Stomach smooth muscle (tissue), 2 donors: Measurements from ENCODE around the gene TUT4.

Source experiments
- H3K27ac ChIP-seq: one replicate; pipeline ENCODE4 v1.7.0; 2013; ENCODE audit warnings: mild to moderate bottlenecking, low read length, inconsistent platforms
- H3K27me3 ChIP-seq, 2 donors: one replicate each; pipeline ENCODE4 v1.7.0; 2013; ENCODE audit warnings: low read length in 2 of 2; ENCODE audit not compliant: insufficient read depth in 2 of 2, control insufficient read depth in 1 of 2
- H3K36me3 ChIP-seq, 2 donors: one replicate each; pipeline ENCODE4 v1.7.0; 2013; ENCODE audit warnings: low read length in 2 of 2; ENCODE audit not compliant: control insufficient read depth in 2 of 2, insufficient read depth in 2 of 2
- H3K4me1 ChIP-seq: one replicate; pipeline ENCODE4 v1.7.0; 2013; ENCODE audit warnings: low read length; ENCODE audit not compliant: control insufficient read depth, insufficient read depth
- H3K4me3 ChIP-seq, 2 donors: one replicate each; pipeline ENCODE4 v1.7.0; 2013; ENCODE audit warnings: low read length in 2 of 2
- H3K9ac ChIP-seq, 2 donors: one replicate each; pipeline ENCODE4 v1.7.0; 2013; ENCODE audit warnings: low read length in 2 of 2, mild to moderate bottlenecking in 1 of 2
- H3K9me3 ChIP-seq, 2 donors: one replicate each; pipeline ENCODE4 v1.7.0; 2013; ENCODE audit warnings: low read length in 2 of 2; ENCODE audit not compliant: control insufficient read depth in 2 of 2
- donor health status: healthy.
- donor health status: Pancreatic carcinoma.

TUT4 gene

DNA sequence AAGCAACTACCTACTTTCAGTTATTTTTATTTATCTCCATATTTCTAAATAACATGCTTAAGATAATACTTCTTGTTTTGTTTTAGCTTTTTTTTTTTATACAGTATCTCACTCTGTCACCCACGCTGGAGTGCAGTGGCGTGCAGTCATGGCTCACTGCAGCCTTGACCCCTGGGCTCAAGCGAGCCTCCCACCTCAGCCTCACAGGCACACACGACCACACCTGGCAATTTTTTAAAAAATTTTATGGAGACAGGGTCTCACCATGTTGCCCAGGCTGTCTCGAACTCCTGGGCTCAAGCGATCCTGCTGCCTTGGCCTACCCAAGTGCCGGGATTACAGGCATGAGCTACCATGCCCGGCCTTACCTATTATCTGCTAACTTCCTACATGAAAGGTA is 20.6 kb downstream of the TUT4 start:
- no peak overlapping the region for H3K27ac ChIP-seq
- H3K9me3 ChIP-seq = no peaks in the 10 kb centered on the region
- no peaks in the 10 kb centered on the region for H3K27me3 ChIP-seq
- no peaks in the 10 kb centered on the region for H3K36me3 ChIP-seq
- H3K4me1 ChIP-seq = no peaks in the 10 kb centered on the region
- H3K9ac ChIP-seq = no peak overlapping the region
- no peak overlapping the region for H3K4me3 ChIP-seq

DNA sequence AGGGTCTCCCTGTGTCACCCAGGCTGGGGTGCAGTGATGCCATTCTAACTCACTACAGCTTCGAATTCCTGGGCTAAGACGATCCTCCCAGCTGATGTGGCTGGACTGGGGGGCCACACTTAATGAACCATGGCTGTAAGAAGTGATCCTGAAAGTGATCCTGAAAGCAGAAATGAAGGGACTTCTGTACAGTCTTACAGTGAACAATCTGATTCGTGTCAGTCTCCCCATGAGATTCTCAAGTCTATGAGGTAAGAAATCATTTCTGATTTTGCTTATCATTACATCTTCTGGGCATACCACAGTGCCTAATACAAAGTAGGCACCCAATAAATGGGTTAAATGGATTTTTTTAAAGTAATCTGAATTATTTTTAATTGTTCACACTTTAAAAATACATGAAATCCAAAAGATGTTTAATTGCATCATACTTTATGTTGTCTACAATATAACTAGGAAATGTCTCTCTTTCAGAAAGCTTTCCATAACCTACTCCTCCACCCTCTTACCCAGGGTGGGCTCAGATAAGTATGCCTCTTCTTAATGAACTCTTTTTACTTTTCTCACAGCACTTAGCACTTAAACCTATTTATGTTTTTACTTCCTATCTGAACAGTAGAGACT is 21.5 kb downstream of the TUT4 start:
- H3K9ac ChIP-seq = no peak overlapping the region
- H3K36me3 ChIP-seq = no peaks in the 10 kb centered on the region
- H3K27ac ChIP-seq = no peak overlapping the region
- no peaks in the 10 kb centered on the region for H3K27me3 ChIP-seq
- no peaks in the 10 kb centered on the region for H3K4me1 ChIP-seq
- no peaks in the 10 kb centered on the region for H3K9me3 ChIP-seq
- H3K4me3 ChIP-seq = no peak overlapping the region

DNA sequence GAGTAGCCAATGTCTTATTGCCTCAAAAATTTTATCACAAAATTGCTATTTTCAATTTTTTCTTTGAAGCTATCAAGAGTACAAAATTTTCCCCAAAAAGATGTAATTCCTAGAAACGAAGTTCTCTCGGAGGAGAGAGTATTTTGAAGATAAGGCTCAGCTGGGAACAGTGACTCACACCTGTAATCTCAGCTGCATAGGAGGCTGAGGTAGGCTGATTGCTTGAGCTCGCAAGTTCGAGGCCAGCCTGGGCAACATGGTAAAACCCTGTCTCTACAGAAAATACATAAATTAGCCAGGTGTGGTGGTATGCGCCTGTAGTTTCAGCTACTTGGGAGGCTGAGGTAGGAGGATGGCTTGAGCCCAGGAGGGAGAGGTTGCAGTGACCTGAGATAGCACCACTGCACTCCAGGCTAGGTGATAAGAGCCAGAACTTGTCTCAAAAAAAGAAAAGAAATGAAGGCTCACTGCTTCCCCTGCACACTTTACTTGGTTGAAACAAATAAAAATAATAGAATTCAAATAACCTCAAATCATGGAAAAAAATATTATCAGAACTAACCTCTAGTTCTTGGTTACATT is 22.2 kb downstream of the TUT4 start:
- no peaks in the 10 kb centered on the region for H3K4me1 ChIP-seq
- peaks cover 0 to 2% of the 10 kb centered on the region in 2 donors for H3K36me3 ChIP-seq
- H3K27ac ChIP-seq = no peak overlapping the region
- no peaks in the 10 kb centered on the region for H3K9me3 ChIP-seq
- H3K4me3 ChIP-seq = no peak overlapping the region
- no peak overlapping the region for H3K9ac ChIP-seq
- no peaks in the 10 kb centered on the region for H3K27me3 ChIP-seq

DNA sequence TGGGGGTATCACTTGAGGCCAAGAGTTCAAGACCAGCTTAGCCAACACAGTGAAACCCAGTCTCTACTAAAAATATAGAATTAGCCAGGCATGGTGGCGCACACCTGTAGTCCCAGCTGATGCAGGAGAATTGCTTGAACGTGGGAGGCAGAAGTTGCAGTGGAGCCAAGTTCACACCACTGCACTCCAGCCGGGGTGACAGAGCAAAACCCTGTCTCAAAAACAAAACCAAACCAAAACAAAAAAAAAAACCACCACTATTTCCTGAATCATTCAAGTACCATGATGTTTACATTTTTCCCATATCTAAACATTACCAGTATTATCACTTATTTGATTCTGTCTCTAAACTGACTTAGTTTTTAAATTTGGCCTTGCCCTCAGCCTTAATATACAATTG is 29.5 kb downstream of the TUT4 start:
- no peaks in the 10 kb centered on the region for H3K4me1 ChIP-seq
- peaks cover 0 to 12% of the 10 kb centered on the region in 2 donors for H3K36me3 ChIP-seq
- H3K9ac ChIP-seq = no peak overlapping the region
- H3K27me3 ChIP-seq = no peaks in the 10 kb centered on the region
- no peaks in the 10 kb centered on the region for H3K9me3 ChIP-seq
- H3K27ac ChIP-seq = no peak overlapping the region
- no peak overlapping the region for H3K4me3 ChIP-seq

DNA sequence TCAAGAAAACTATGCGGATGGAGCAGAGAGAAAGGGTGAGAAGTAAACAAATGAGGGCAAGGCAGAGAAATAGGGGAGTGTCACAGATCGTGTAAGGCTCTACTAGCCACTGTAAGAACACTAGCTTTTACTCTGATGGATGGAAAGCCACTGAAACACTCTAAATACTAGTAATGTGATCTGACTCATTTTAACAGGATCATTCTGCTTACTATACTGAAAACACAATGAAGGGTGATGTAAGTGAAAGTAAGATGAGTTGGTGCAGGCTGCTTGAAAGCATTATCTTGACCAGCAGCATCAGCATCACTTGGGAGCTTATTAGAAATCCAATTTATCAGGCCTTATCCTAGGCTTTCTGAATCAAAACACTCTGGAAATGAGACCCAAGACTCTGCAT is 32.7 kb downstream of the TUT4 start:
- no peaks in the 10 kb centered on the region for H3K27me3 ChIP-seq

DNA sequence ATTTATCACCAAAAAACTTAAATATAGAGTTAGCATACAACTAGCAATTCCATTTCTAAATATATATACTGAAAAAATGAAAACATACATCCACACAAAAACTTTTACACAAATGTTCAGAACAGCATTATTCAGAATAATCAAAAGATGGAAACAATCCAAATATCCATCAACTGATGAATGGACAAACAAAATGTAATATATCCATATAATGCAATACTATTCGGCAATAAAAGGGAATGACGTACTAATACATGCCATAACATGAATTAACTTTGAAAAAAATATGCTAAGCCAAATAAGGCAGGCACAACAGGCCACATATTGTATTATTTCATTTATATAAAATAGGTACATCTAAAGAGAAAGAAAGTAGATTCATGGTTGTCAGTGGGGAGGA is 33.9 kb downstream of the TUT4 start:
- Histone ChIP-seq H3K9ac (no peak overlapping the region), H3K9me3 (no peaks in the 10 kb centered on the region), H3K4me3 (no peak overlapping the region), H3K4me1 (no peaks in the 10 kb centered on the region), H3K27ac (no peak overlapping the region), H3K36me3 (peaks cover 0 to 5% of the 10 kb centered on the region in 2 donors), H3K27me3 (no peaks in the 10 kb centered on the region)

More for the DNA sequence above, 32.7 kb downstream of the TUT4 start:
- no peak overlapping the region for H3K27ac ChIP-seq
- H3K36me3 ChIP-seq = peaks cover 4% of the 10 kb centered on the region in 2 donors
- no peaks in the 10 kb centered on the region for H3K9me3 ChIP-seq
- H3K4me3 ChIP-seq = no peak overlapping the region
- no peaks in the 10 kb centered on the region for H3K4me1 ChIP-seq
- no peak overlapping the region for H3K9ac ChIP-seq

DNA sequence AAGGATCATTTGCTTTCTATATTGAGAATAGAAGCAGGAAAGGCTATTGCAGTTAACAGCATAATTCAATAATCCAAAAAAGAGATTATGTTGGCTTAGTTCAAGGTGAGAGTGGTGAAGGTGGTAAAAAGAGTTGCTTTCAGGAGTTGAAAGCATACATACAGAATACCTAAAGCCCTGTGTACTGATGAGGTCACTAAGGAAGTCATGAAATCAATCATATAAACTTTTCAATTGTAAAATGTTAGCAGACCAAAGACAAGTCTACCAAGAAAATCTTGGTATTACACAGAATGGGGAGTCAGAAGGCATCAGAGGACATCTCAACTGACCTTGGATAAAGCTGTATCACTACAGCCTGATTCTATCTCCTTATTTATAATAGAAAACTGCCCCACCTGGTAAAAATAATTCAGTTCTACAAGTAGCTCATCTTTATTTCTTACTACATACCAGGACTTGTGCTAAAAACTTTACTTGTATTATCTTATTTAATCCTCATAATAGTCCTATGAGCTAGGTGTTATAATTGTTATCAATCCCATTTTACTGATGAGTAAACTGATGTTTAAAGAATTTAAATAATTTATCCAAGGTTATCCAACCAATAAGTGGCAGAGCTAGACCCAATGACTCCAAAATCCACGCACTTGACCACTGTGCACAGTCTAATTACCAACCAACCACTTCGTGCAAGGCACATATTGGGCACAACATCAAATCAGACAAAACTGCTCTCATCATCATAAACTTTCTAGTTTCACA is 40.9 kb downstream of the TUT4 start:
- Histone ChIP-seq H3K36me3 (peaks cover 2 to 5% of the 10 kb centered on the region in 2 donors), H3K4me1 (no peaks in the 10 kb centered on the region), H3K27me3 (no peaks in the 10 kb centered on the region), H3K9me3 (no peaks in the 10 kb centered on the region), H3K27ac (no peak overlapping the region), H3K4me3 (no peak overlapping the region), H3K9ac (no peak overlapping the region)

DNA sequence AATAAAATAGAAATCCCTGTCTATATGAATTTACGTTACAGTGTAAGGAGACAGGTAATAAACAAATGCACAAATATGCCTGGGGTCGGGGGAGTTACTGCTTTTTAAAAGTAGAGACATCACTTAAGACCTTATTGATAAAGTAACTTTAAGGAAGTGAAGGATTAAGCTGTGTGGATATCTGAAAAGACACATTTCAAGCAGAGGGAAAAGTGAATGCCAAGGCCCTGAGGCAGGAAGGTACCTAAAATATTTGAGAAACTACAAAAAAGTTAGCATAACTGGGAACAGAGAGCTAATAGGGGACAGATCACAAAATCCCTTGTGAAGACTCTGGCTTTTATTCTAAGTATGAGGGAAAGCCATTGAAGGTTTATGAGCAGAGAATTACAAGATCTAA is 41.5 kb downstream of the TUT4 start:
- Histone ChIP-seq H3K4me3 (no peak overlapping the region), H3K4me1 (no peaks in the 10 kb centered on the region), H3K36me3 (peaks cover 2 to 5% of the 10 kb centered on the region in 2 donors), H3K9ac (no peak overlapping the region), H3K9me3 (no peaks in the 10 kb centered on the region), H3K27ac (no peak overlapping the region), H3K27me3 (no peaks in the 10 kb centered on the region)

DNA sequence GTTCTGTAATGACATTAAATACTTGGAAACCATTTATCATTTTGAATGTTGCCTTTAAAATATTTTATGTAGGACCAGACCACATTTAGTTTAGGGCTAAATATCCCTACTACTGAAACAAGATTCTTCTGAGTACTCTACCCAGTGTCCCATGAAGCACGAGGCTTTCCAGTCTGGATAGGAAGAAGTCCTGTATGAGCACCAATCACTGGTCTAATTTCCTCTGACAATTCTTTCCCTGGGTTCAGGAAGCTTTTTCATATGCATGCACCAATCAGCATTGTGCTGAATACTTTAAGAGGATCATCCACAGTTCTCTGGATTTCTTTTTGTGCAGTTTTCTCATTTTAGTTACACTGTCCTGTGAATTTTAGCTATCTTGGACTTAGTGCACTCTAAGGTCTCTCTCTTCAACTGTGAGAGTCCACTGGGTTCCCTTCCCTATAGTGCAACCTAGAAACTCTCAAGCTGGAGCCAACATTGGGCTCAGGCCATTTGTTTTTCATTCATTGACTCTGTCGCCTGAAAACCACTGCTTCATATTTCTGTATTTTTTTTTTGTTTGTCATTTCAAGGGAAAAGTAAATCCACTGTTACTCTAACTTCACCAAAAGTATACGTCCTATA is 45.9 kb downstream of the TUT4 start:
- H3K9ac ChIP-seq = no peak overlapping the region
- H3K27me3 ChIP-seq = no peaks in the 10 kb centered on the region

DNA sequence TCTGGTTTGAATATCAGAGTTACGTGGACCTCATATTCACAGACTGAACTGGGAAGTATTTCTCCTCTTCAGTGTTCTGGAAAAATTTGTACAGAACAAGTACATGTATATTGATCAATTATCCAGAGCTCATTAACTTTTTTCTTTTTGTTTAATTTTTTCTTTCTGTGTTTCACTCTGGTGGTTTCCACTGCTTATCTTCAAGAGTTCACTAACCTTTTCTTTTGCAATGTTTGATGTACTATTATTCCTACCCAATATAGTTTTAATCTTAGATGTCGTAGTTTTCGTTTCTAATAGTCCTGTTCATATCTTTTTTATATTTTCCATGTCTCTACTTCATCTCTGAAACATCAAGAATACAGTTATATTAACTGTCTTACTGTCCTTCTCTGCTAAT is 46.5 kb downstream of the TUT4 start:
- Histone ChIP-seq H3K36me3 (peaks cover 0 to 2% of the 10 kb centered on the region in 2 donors), H3K9ac (no peak overlapping the region), H3K4me1 (no peaks in the 10 kb centered on the region), H3K27me3 (no peaks in the 10 kb centered on the region), H3K9me3 (no peaks in the 10 kb centered on the region), H3K4me3 (no peak overlapping the region), H3K27ac (no peak overlapping the region)

More for the DNA sequence above, 45.9 kb downstream of the TUT4 start:
- Histone ChIP-seq H3K4me1 (no peaks in the 10 kb centered on the region), H3K27ac (no peak overlapping the region), H3K4me3 (no peak overlapping the region), H3K36me3 (peaks cover 0 to 2% of the 10 kb centered on the region in 2 donors), H3K9me3 (no peaks in the 10 kb centered on the region)
